KG1 (cell line): Measurements from ENCODE around the gene EHD4.

Experiments
- DNase-seq: peaks from one replicate; lab custom pipeline; 2025; lab: John Stamatoyannopoulos, UW

The EHD4 gene

GRCh38 chr15:41860049-41860828 lies 112.1 kb downstream of the EHD4 start:
- no peak for DNase-seq

- DNase-seq = no peak
These were observed 113.6 kb downstream of the EHD4 start for GRCh38 chr15:41858756-41859155.

DNA sequence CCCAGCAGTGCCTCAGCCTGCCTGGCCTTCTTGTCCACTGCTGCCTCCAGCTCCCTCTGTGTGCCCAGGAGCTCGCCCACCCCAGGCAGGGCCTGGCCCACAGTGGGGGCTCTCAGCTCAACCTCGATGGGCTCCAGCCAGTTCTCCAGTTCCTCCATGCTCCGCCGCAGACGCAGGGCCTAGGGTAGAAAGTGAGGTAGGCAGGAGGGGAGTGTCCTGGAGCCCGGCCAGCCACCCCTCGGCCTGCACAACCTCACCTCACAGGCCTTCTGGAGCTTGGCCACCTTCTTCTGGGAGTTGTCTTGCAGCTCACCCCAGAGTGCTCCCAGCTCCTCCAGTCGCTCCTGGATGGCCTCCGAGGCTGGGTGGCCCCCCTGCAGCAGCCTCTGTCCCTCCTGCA lies 115.0 kb downstream of the EHD4 start:
- no peak for DNase-seq

DNA sequence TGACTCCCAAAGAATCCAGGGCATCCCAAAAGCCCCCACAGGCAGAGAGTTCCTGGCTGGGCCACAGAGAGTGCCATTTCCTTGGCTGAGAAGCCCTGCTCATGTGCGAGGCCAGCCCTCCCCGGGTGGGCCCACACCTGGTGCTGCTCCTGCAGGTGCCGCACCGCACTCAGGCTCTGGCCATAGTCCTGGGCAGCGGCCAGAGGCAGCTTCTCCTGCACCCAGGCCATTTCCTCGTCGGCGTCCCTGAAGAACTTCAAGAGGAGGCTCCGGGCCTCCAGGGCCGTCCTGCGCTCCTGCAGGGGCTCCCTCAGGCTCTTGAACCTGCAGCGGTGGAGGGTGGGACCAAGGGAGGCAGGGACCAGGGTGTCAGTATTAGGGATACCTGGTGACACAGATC lies 115.6 kb downstream of the EHD4 start:
- no peak for DNase-seq

GRCh38 chr15:41856262-41856661 lies 116.1 kb downstream of the EHD4 start:
- DNase-seq = no peak

- DNase-seq = no peak
These were observed 116.9 kb downstream of the EHD4 start for GRCh38 chr15:41855261-41855961.

DNA sequence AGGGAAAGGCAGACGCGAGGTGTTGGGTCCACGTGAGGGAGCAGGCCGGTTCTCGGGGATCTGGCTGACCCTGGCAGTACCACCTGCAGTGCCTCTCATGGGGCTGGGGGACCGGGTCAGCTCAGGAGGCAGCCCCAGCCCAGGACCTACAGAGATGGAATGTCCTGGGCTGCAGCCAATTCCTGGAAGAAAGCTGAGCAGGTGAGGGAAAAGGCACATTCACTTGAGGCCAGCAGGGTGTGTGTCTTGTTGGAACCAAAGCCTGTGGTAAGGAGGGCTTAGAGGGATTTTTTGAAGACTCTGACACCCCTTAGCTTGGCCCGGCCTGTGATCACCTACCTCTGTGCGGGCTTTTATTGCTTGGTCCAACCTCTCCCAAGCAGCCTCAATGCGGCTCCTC lies 117.9 kb downstream of the EHD4 start:
- DNase-seq = no peak

- DNase-seq = no peak
These were observed 118.5 kb downstream of the EHD4 start for GRCh38 chr15:41853831-41854230.

- no peak for DNase-seq
These were observed 119.4 kb downstream of the EHD4 start for GRCh38 chr15:41852736-41853590.

DNA sequence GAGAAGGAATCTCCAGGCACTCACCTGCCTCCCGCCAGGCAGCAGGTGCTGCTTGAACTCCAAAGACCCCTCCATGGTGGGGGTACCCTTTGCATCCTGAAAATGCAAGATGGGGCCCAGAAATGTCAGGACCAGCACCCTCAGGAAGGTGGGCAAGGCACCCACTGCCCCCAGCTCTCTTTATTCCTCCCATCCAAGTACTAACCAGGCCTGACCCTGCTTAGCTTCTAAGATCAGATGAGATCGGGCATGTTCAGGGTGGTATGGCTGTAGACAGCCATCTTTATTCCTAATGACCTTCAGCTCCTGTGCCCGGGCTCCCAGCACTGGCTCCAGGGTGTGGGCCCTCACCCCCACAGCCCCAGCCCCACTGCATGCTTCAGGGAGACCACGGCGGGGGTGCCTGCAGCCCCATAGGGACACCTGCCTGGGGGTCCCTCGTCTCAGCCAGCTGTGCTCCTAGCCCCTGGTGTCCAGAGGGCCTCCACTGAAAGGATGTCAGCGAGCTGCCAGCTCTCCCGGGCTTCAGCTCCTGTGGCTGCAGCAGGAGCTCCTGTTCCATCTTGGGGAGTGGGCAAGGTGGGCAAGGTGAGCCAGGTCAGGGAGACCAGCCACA lies 120.5 kb downstream of the EHD4 start:
- DNase-seq = no peak

DNA sequence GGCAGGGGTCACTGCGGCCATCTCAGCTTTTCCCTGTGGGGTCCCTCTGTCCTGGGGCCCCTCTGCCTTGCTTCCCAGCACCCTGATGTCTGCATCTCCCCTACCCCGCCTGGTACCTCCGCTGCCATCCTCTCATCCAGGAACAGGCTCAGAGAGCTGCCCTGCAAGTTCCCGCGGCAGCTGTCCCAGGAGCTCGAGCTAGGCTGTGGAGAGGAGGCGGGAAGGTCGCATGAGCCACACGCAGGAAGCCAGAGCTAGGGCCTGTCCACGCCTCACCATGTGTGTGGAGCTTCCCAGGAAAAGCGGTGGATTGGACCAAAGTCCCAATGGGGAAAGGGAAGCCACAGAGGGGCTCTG lies 121.2 kb downstream of the EHD4 start:
- no peak for DNase-seq

DNA sequence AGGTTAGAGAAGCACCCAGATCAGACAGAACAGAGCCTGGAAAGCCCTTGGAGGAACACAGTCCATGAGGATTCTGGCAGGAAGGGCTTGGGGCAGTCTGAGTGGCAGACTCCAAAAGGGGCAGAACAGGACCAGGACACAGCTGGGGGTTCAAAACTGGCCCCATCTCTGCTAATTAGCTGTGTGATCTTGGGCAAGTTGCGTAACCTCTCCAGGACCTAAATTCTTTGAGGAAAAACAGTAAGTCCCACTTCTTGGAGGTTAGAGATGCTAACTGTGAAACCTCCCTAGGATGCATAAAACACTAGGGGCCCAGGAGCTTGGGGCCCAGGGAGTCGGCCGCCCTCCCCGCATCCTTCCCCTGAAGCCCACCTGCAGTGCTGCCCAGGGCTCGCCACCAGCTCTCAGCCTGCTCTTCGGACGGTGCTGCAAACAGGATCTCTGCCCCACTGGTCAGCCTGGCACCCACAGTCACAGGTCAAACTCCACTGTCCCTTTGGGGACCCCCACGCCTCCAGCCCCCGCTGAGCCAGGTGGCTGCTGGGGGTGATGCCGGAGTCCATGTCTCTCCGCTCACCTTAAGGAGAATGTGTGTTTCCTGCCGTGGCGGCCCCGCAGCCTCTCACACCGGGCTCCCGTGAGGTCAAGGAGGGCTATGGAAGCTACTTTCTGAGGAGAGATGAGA lies 121.7 kb downstream of the EHD4 start:
- DNase-seq = no peak

DNA sequence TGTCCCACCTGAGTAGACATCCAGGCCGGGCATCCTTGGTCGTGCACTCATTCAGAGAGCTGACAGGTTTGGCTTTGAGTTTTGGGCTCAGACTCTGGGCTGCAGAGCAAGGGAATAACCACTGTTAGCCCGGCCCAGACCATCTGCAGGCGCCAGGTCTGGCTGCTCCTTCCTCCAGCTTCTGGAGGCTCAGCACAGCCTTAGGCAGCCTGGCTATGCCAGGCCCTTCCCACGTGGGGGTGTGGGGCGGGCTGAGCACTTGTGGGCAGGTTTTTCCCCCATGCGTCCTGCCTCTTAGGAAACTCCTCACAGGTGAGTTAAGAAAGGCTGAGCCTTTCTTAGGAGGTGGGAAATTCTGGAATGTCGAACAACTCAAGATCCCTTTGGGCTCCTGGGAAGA lies 122.5 kb downstream of the EHD4 start:
- DNase-seq = no peak

- DNase-seq = no peak
These were observed 123.2 kb downstream of the EHD4 start for GRCh38 chr15:41849204-41849603.

DNA sequence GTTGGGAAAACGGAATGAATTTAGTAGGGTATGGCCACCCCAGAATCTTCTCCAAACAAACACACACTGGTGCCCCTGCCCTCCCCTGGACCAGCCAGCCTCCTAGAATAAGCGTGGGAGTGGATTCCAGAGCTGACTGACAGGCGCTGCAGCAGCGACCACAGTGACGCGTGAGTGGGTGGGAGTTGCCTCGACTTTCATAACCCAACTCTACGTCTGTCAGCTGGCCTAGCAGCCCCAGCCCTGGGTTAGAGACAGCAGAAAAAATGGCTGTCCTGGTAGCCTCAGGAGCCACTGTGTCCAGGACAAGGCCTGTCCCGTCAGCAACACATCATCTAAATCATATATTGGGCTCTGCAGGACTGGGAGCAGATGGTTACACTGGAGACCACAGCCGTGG lies 123.7 kb downstream of the EHD4 start:
- DNase-seq = no peak

- no peak for DNase-seq
These were observed 124.4 kb downstream of the EHD4 start for GRCh38 chr15:41847981-41848380.

GRCh38 chr15:41847206-41847605 lies 125.2 kb downstream of the EHD4 start:
- no peak for DNase-seq
